ENCODE measurements around the gene ARF1. TPM values are rescaled to one million over a fixed set of nuclear protein-coding genes. Genes with fewer than 3 reads are reported as not detected.

ARF1 gene
- total and polyA plus RNA-seq, 2 of the 8 experiments (the other 6 are each of a cell fraction or from before 2014, with no cell fraction given), result 265 to 471 TPM

GRCh38 chr1:228082918-228083870 is 686 bp downstream of the ARF1 start:
- no peak overlapping the region for H2AK5ac ChIP-seq (ENCODE audit: low read depth, low read length)
- H3K79me2 ChIP-seq (ENCODE audit: control insufficient read depth in 1 of 2, insufficient read depth in 2 of 2, low read length in 2 of 2), result peaks cover 53 to 55% of the 10 kb centered on the region in 2 experiments
- CTCF ChIA-PET (ENCODE audit: partially characterized antibody), result interaction anchor here (1.2 to 3.2 kb wide), 5 partner anchors 9 to 83 kb away, joined by 3 to 21 read pairs (median 7); no protein-coding TSS in a partner anchor
- peak overlapping the region; percentile 73 to 92 for H3K4me2 ChIP-seq (ENCODE audit: insufficient read depth in 1 of 2, low read depth in 2 of 2, low read length in 2 of 2)
- 0 out of 2 replicates have a peak overlapping the region, but pooled peaks have one; percentile 39 for H3K18ac ChIP-seq (ENCODE audit: extremely low read depth, low read length)
- FAIRE-seq (no peak), DNase-seq (ENCODE audit: low read depth in 1 of 2, low spot score in 2 of 2) (no peak)
- peak overlapping the region; percentile 95 for H3K27ac ChIP-seq (ENCODE audit: low read depth, low read length)
- peak overlapping the region; percentile 91 to 99 (median 95) for H3K4me3 ChIP-seq (ENCODE audit: extremely low read depth in 1 of 4, insufficient read depth in 2 of 4, low read depth in 3 of 4, low read length in 4 of 4)
- H2AFZ ChIP-seq (ENCODE audit: low read length), result no peak overlapping the region
- peaks cover 36 to 58% of the 10 kb centered on the region in 2 experiments for H4K20me1 ChIP-seq (replicated peaks in 1 of 2; ENCODE audit: control insufficient read depth in 1 of 2, insufficient read depth in 2 of 2, low read length in 2 of 2)
- peak overlapping the region; percentile 83 for H3K4ac ChIP-seq (replicated peaks; ENCODE audit: insufficient read length, low read depth, low read length)
- peaks cover 0 to 10% (median 8%) of the 10 kb centered on the region in 4 experiments; a peak in 4 of 7 replicates for H3K27me3 ChIP-seq (replicated peaks in 1 of 4; ENCODE audit: control insufficient read depth in 3 of 4, extremely low read depth in 1 of 4, insufficient read depth in 3 of 4, low read length in 3 of 4)
- no peak overlapping the region for H2BK20ac ChIP-seq (ENCODE audit: low read length)
- peak overlapping the region; percentile 80 to 98 (median 90) for H3K9ac ChIP-seq (replicated peaks in 1 of 4; ENCODE audit: extremely low read depth in 1 of 4, low read depth in 3 of 4, low read length in 3 of 4)
- H3K56ac ChIP-seq (replicated peaks; ENCODE audit: insufficient read length, low read depth, low read length), result peak overlapping the region; percentile 21
- no peak; the same call in none of the 2 replicates for TF ChIP-seq POLR2AphosphoS5 (IDR thresholded peaks at IDR 0.05; ENCODE audit: low read depth, low read length)
- no peak for TF ChIP-seq ATF2 (IDR thresholded peaks at IDR 0.05; ENCODE audit: low read length)
- TF ChIP-seq TEAD4 (IDR thresholded peaks at IDR 0.05; ENCODE audit: low read depth, low read length), result no peak
- peak in 1 of 2 experiments; percentile 55; a peak in 1 of 3 replicates for TF ChIP-seq POLR2A (IDR thresholded peaks at IDR 0.05; ENCODE audit: control extremely low read depth in 1 of 2, low read depth in 2 of 2, low read length in 2 of 2)
- no peak for TF ChIP-seq CEBPB (IDR thresholded peaks at IDR 0.05; ENCODE audit: low read depth, low read length)
- TF ChIP-seq BRCA1 (IDR thresholded peaks at IDR 0.05; ENCODE audit: low read depth, low read length), result no peak
- TF ChIP-seq SIN3A (conservative IDR thresholded peaks at IDR 0.05 in 1 of 2, IDR thresholded peaks at IDR 0.05 in 1 of 2; ENCODE audit: low read depth in 1 of 2, low read length in 2 of 2), result peak in 1 of 2 experiments; percentile 28; a peak in 2 of 4 replicates
- 4% methylated on average over 60 of the region's 79 CpGs; no CpG with 5 or more reads in 1 of the 2 experiments for WGBS, 2 experiments (ENCODE audit: extremely low coverage in 1 of 2, insufficient coverage in 1 of 2, insufficient read length in 1 of 2, insufficient replicate concordance in 2 of 2, low coverage in 1 of 2, low lambda C conversion rate in 2 of 2, missing lambda C conversion rate in 1 of 2)
- H3K14ac ChIP-seq (ENCODE audit: insufficient read length), result peak overlapping the region; percentile 31
- POLR2A ChIA-PET (ENCODE audit: partially characterized antibody), result interaction anchor here (0.7 to 4.3 kb wide), 13 partner anchors 8 to 129 kb away, joined by 3 to 27 read pairs (median 5); no protein-coding TSS in a partner anchor
- peak overlapping the region; percentile 98 for H4K8ac ChIP-seq (ENCODE audit: extremely low read depth, insufficient read depth, low read length)
- peaks cover 13% of the 10 kb centered on the region; the same call in 1 of the 2 replicates for H3K79me1 ChIP-seq (ENCODE audit: low read depth, low read length)
- peaks cover 7 to 27% (median 8%) of the 10 kb centered on the region in 4 experiments for H3K4me1 ChIP-seq (replicated peaks in 1 of 4; ENCODE audit: control insufficient read depth in 3 of 4, insufficient read depth in 4 of 4, low read length in 3 of 4)
- peak overlapping the region; percentile 39 for H4K5ac ChIP-seq (ENCODE audit: insufficient read length, low read depth, low read length)
- H2BK120ac ChIP-seq (replicated peaks; ENCODE audit: low read depth, low read length), result no peak overlapping the region
- H2BK15ac ChIP-seq (ENCODE audit: low read length), result no peak overlapping the region
- H2BK5ac ChIP-seq (ENCODE audit: low read depth, low read length), result peak overlapping the region; percentile 66
- H4K91ac ChIP-seq (replicated peaks; ENCODE audit: insufficient read length, low read length), result peak overlapping the region; percentile 80
- peaks cover 15% of the 10 kb centered on the region for H3K23me2 ChIP-seq (ENCODE audit: low read depth, low read length)
- H2BK12ac ChIP-seq (ENCODE audit: low read depth, low read length), result no peak overlapping the region
- H3K36me3 ChIP-seq (ENCODE audit: control insufficient read depth in 2 of 4, insufficient read depth in 4 of 4, low read length in 3 of 4), result no peaks in the 10 kb centered on the region
- H3K9me3 ChIP-seq (ENCODE audit: insufficient read depth in 2 of 2, low read depth in 1 of 2, low read length in 1 of 2), result no peaks in the 10 kb centered on the region
- no peak overlapping the region for H3K23ac ChIP-seq (ENCODE audit: insufficient read length)
